DMS114 treated with DMSO at 0.1 percent for 48 hours (cell line): Measurements from ENCODE around the gene GGTLC2.
"Not testable (repeated sequence)": the region's sequence is repeated elsewhere in the genome, so short reads cannot be mapped to it uniquely, and the experiment has no call there.

ENCODE experiments used
- DNase-seq: peaks from one replicate; lab custom pipeline; 2025; ENCODE audit not compliant: unreplicated experiment; lab: John Stamatoyannopoulos, UW

GGTLC2 gene

DNA sequence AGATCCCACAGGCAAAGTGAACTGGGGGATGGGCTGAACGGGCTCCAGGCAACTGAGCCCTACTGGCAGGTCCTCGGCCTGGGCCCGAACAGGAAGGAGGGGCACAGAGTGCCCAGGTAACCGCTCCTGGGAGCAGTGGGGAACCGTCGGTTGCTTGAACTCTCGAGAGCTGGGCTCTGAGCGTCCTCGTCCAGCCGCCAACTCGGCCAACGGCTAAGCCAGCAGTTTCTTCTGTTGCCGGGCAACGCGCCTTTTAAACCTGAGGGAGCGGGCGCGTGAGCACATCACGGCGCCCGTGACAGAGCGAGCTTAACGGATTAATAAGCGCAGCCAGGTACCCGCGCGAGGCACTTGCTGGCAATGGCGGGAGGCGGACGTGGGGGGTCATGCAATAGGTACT, at the start of gene GGTLC2:
GGTLC2 (plus strand) TSS at position 301 of the 400 bp plus-strand sequence. CDS start 1,732 bp downstream, outside the sequence.
- not testable (repeated sequence) for DNase-seq

DNA sequence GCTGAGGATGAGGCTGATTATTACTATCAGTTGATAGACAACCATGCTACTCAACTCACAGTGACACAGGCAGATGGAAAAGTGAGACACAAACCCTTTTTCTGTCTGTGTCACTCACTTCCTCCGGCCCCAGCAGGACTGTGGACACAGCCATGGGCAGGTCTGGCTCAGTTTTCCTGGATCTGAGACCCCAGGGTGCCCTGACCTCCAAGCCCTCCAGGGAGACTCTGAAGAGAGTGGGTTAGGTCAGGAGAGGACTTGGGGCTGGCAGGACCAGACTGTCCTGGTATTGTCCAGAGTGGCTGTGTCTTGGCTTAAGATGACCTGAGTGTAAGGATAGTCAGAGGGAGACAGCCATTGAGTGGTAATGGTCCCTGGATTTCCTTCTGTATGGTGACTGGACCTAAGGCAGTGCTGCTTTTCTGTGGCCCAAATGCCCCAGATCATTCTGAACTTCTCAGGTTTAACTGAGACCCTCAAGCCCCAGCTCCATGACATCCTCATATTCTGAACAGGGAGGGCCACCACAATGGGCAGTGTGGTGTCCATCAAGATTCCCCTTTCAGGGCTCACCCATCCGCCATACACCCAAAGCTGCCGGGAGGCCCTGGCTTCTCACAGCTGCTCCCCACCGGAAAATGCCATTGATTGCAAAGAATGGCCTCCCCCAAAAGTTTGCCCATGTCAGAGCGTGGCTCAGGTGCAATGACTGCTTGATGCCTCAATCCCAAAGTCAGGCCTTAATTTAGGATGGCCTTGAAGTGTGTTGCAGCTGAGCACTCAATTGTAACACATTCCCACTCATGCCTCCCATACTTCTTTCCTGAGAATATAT, 49.2 kb upstream of the GGTLC2 start:
- no peak for DNase-seq

DNA sequence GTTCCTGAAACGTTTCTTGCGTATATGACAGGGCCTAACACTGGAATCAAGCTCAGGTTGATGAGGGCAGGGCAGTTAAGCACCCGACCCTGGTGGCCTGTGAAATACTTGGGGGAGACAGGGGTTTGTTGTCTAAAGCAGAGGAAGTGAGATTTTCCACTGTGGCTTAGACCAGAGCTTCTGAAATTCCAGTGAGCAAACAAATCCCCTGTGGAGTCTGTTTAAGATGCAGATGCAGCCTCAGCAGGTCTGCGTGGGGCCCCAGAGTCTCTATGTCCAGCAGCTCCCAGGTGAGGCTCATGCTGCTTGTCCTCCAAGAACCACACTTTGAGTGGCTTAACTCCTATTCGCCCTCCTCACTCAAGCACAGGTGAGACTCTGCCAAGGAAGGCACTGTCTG, 46.3 kb upstream of the GGTLC2 start:
- no peak for DNase-seq

DNA sequence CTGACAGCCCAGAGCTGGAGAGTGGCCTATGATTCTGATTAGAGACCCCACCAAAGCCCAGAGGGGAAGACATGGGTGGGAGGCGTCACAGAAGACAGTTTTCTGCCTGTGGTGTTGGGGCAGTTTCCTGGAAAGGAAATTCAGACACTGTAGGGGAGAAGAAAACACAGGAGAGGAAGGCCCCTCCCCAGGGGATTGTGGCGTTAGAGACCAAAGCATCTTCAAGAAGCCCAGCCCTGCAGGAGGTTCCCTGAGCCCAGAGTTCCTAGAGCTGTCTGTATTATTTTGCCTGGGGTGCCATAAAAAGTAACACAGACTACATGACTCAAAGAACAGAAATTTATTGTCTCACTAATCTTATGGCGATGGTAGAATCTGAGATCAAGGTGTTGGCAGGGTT, 45.2 kb upstream of the GGTLC2 start:
- DNase-seq, result no peak

DNA sequence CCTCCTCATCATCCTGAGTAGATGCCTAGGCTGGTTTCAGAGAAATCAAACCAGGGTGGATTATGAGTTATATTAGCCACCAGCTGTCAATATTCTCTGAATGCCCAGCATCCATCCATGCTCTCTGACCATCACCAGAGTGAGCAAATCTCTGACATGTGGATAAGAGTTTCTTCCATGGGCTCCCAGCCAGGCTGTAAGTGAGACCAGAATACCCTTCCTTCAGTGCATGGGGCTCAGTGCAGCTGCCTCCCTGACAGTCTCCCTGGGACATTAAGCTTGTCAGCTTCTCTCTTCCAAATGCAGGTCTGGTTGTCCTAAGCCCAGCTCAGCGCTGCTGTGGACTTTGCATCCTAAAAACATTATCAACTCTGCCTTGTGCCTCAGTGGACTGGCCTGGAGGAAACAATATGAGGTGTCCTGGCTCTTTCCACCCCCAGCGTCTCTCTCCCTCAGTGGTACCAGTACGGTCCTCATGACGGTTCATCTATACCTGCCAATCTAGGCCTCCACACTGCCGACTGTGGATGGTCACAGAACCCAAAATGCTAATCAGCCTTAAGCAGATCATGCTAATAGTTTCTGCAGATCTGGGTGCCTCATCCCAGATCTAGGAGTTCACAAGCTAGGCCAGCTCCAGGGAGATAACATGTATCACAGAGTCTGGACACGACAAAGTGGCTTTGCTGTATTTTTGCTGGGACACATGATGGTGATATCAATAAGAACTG, 43.7 kb upstream of the GGTLC2 start:
- DNase-seq, result no peak

DNA sequence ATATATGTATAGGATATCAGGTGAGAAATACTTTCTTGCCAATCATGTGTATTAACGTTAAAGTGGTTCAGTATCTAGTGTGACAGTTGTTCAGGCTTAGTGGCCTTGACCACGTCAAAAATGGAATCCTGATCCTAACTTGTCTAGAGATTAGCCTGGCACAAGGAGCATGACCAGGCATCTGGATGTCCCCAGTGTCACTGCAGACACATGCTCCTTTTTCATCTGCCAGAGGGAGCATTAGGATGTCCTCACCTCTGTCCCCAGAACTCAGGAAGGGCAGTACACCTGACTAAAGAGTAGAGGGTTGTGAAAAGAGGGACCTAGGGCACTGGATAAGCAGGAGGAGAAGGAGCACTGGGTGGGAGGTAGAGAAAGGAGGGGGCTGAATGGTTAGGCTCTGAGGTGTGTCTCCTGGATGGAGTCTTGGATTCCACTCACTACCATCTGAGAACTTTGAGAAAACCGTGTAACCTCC, 40.9 kb upstream of the GGTLC2 start:
- no peak for DNase-seq

DNA sequence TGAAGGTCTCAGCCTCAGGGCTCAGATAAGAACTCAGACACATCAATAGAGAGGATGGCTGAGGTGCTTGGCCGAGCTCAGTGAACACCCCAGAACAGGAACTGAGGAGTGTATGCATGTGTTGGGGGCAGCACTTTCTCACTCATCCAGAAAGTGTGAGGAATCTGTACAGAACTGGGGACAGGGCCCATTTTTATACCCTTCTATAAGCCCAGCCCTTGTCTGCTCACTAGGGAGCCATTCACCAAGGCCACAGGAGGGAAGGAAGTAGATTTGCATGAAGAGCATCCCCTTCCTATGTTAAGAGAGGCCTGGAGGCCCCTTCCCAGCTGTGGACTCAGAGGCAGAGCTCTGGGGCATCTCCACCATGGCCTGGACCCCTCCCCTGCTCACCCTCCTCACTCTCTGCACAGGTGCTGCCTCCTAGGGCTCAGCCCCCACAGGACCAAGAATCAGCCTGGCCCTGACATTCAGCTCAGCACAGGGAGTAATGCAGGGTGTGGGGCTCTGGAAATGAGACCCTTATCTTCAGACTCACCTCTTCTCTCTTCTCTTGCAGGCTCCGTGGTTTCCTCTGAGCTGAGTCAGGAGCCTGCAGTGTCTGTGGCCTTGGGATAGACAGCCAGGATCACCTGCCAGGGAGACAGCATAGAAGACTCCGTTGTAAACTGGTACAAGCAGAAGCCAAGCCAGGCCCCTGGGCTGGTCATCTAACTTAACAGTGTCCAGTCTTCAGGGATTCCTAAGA, 39.9 kb upstream of the GGTLC2 start:
- DNase-seq, result no peak

DNA sequence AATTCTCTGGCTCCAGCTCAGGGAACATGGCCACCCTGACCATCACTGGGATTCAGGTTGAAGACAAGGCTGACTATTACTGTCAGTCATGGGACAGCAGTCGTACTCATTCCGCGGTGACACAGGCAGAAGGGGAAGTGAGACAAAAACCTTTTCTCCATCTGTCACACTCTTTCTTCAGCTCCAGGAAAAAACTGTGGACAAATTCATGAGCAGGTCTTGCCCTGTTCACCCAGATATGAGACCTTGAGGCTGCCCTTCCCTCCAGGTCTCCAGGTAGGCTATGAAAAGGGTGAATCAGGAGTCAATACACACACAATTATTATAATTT, 39.4 kb upstream of the GGTLC2 start:
- no peak for DNase-seq

DNA sequence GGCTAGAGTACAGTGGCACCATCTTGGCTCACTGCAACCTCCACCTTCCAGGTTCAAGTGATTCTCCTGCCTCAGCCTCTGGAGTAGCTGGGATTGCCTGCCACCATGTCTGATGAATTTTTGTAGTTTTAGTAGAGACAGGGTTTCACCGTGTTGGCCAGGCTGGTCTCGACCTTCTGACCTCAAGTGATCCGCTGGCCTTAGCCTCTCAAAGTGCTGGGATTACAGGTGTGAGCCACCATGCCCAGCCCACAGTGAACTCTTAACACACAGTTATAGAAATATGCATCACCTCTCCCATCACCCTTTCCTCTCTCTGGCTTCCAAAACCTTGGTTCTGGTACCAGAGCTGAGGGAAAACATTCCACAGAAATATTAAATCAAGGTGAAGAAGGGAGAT, 36.4 kb upstream of the GGTLC2 start:
- not testable (repeated sequence) for DNase-seq

DNA sequence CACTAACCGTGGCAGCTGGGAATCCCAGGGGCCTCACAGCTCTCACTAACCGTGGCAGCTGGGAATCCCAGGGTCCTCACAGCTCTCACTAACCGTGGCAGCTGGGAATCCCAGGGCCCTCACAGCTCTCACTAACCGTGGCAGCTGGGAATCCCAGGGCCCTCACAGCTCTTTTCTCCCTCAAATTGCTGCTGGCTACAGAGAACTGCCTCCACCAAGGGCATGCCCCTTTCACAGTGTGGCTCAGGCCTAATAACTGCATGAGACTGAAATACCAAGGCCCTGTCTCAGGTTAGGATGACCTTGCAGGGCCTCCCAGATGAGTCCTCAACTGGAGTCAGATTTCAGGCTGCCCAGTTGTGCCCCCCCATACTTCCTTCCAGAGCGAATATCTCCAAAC, 35.1 kb upstream of the GGTLC2 start:
- DNase-seq, result no peak

DNA sequence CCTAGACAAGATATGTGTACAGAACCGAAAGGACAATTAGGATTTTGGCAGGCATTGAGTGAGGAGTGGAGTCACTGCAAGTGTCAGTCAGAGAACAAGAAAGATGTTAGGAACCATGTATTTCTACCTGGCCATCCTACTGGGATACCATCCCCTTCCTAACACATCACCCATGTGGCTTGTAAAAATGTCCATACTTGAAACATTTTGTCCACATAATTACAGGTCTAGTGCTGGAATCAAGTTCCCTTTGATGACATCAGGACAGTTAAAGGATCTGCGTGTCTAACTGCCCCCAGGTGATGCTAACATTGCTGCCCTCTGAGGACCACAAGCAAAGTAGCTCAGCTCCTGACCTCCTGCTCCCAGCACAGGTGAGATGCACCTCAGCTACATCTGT, 31.9 kb upstream of the GGTLC2 start:
- no peak for DNase-seq

DNA sequence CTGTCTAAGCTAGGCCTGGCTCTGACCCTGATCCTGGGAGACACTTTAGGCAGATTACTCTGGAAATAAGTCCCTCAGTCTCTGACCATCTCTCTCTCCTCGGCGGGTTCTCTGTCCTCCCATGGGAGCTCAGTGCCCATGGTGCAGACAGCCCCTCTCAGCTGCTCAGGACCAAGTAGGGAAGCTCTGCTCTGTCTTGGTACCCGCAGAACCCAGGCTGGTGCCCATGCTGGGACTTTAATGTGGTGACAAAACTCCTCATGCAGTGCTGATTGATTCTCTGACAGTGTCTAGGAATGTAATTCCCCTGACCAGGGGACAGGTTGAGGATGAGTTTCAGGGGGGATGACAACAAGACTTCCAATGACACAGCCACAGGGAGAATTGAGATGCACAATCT, 30.3 kb upstream of the GGTLC2 start:
- DNase-seq, result no peak

DNA sequence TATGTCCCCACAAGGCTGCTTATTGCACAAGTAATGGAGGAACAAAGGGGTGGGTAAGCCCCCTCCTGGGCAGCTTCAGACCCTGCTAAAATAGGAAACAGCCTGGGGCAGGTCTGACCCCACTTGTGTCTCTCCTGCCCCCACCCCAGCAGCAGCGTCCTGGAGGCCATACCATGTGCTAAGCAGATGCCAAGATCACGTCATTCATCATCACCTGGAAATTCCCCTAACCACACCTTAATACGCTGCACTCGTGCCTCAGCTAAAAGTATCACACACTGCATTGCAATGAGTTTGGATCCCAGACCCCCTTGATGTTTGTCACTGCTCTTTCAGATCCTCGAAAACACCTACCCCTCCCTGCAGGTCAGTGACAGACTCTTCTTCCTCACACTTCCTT, 27.8 kb upstream of the GGTLC2 start:
- DNase-seq, result no peak

DNA sequence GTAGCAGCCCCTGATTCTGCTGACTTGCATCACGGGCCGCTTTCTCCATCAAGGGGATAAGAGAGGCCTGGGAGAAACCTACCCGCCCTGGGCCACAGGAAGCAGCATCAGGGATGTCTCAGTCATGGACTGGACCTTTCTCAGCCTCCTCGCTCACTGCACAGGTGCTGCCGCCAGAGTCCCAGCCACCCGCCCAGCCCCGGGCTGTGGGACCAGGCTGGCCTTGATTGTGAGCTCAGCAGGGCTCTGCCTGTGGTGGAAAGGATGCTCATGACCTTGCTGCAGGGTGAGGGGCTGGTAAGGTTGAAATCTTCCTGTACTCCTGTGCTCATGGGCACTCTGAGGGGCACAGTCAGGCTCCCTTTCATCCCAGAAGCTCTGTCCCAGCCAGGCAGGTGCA, 26.0 kb upstream of the GGTLC2 start:
- no peak for DNase-seq

DNA sequence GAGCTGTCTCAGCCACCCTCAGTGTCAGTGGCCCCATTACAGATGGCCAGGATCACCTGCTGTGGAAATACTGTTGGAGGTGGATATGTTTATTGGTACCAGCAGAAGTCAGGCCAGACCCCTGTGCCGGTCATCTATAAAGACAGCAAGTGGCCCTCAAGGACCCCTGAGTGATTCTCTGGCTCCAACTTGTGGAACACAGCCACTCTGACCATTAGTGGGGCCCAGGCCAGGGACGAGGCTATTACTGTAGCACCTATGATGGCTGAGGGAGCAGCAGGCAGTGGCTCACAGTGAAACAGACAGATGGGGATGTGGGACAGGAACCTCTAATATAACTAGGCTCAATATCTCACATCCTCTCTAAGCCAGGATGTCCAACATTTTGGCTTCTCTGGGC, 25.5 kb upstream of the GGTLC2 start:
- no peak for DNase-seq

DNA sequence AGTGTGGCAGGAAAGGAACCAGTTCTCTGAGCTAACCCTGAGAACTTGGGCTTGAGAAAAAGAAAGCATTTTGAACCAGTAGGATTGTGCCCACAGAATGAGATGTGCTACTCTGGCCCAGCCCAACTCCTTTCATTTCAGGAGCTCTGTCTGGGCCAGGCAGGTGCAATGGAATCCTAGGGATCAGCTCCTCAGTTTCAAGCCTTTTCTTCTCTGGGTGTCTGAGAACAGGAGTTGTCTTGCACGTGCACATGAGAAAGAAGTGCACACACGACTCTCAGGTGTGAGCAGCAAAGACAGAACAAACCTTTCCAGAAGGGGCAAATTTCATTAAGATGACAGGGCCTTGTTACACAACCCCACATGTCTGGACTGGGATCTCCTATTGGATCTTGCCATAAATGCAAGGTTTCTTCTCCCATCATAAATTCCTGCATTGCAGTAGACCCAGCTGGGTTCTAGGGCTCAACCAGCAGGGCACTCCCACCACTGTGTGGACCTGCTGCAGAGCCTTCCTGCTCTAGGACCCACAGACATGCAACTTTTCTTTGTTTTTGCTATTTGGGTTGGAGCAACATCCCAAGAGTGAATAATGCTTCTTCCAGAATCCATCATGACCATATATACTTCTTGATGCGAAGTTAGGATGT, 24.5 kb upstream of the GGTLC2 start:
- no peak for DNase-seq

DNA sequence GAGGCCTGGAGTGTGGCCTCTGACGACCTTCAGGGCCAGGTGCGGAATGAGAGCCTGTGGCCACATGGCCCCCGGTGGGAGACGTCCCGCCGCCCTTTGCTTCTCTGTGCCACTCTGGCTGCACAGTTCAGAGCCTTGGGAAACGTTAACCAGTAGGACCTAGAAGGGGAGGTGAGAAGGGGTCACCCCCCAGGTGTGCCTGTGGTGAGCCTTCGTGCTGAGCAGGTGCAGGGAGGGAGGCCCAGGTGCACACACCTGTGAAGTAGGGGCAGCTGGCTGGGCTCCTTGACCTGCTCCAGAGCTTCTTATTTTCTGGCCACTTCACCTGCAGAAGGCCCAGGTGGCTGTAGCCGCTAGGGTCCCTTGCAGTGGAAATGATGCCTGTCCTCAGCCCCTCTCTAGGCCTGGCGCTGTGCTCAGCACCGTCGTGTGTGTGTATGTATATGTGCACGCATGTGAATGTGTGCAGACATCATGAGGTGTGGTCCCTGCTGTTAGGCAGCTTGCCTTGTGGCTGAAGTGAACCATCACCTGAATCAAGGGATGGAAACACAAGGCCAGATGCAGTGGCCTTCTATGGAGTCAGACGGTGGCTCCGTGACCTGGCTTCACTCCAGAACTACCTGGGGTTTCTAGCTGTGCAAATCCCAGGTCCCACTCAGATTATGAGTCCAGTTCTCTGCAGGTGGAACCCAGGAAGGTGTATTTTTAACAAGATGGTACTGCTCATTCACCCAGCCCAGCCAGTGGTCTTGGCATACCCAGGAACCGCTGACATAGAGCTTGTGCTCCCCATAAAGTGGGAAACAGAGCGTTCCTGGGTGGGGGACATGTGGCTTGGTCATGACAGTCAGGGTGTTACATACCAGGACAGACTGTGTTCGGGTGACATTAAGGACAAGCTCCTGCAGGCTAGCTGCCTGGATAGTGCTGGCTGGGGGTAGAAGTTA, 15.6 kb upstream of the GGTLC2 start:
- DNase-seq, result not testable (repeated sequence)

DNA sequence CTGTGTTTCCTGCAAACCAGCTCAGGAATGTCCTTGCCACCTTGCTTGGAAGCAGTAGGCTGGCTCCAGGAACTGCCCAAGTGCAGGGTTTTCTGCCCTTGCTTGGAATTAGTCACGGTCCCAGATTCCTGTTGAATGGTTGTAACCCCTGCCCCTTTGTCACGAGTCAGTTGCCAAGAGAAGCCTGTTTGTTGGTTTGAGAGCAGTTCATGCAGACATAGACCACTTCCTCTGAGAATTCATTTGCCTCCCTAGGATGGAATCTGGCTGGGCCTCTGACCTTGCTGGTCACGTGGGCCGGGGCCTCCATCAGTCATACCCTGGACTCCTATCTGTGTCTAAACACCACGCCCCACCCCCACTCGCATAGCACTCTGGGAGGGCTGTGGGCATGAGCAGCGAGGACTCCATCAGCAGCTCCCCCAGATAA, 13.2 kb upstream of the GGTLC2 start:
- not testable (repeated sequence) for DNase-seq

DNA sequence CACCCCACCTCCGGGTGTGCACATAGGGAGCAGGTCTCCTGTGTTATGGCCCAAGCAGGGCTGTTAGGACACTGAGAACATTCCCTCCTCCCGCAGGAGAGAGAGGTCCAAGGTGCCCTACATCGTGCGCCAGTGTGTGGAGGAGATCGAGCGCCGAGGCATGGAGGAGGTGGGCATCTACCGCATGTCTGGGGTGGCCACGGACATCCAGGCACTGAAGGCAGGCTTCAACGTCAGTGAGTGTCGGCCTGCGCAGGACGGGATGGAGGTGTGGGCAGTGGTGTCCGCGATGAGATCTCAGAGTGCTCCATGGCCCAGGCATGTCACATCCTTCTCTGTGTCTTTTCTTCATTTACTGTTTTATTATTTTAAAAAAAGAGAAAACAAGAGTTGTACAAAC, 12.2 kb upstream of the GGTLC2 start:
- DNase-seq, result not testable (repeated sequence)

DNA sequence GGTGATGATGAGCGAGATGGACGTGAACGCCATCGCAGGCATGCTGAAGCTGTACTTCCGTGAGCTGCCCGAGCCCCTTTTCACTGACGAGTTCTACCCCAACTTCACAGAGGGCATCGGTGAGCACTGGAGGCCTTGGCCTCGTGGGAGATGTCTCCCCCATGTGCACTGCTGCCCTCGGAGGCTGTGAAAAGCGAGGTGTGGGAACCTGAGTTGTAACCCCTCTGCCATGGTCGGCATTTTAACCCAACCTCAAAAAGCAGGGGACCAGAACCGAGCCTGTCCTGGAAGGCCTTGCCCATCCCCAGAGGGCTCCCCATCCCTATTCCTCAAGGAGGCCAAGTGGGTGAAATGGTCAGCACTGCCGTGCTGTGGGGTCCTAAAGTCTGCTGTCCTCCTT, 10.9 kb upstream of the GGTLC2 start:
- not testable (repeated sequence) for DNase-seq
